HCT116 (cell line): ENCODE data around the gene NOTCH1. TPM values are rescaled to one million over a fixed set of nuclear protein-coding genes. Genes with fewer than 3 reads are reported as not detected.
A peak's percentile ranks its signal among the peaks of the same experiment; 100 is the strongest.

Experiments
- ATAC-seq: fragments of 200-7000 bp; cut with Tn5 transposase; 2 replicates; pipeline ENCODE4 v1.9.1; 2020; ENCODE audit warnings: mild to moderate bottlenecking, moderate library complexity
- BruUV-seq: library from RNA; stranded (reverse); fragments of 400-500 nt; replicated peaks from 2 replicates; lab custom pipeline; 2021; lab: Mats Ljungman, UMichigan
- CTCF ChIA-PET: fragments of 300-600 bp; sonication (Branson Sonifier 250); formaldehyde crosslinking; loops from one replicate; lab custom pipeline; 2021; ENCODE audit warnings: antibody characterized with exemption; lab: Charles Lee
- POLR2A ChIA-PET: fragments of 300-600, 350-600 bp; sonication (Branson Sonifier 250); formaldehyde crosslinking; loops from one replicate; lab custom pipeline; 2021; ENCODE audit warnings: antibody characterized with exemption; lab: Charles Lee
- RAD21 ChIA-PET, 2 experiments: fragments of 300-600 bp; sonication (Branson Sonifier 250); formaldehyde crosslinking; loops; one replicate each; lab custom pipeline; 2023; ENCODE audit warnings: low total read pairs in 2 of 2; ENCODE audit not compliant: uncharacterized antibody in 2 of 2, unreplicated experiment in 2 of 2, low non-redundant PET in 1 of 2; lab: Charles Lee
- DNase-seq: peaks from one replicate; pipeline ENCODE4 v3.0.0-alpha.2; 2010; ENCODE audit warnings: low read depth, low spot score
- H2AFZ ChIP-seq: fragments of 200-600 bp; shearing (Covaris generic), sonication (generic); 2 replicates; pipeline ENCODE4 v1.6.1; 2017; ENCODE audit warnings: low read depth, mixed run types, mixed read lengths, antibody characterized with exemption, low read length; ENCODE audit not compliant: poor library complexity, severe bottlenecking
- H3K27ac ChIP-seq: 2 replicates; pipeline ENCODE4 v1.5.1; 2012; ENCODE audit warnings: low read depth, low read length
- H3K27me3 ChIP-seq: fragments of 200-600 bp; sonication (generic); 2 replicates; pipeline ENCODE4 v1.6.1; 2016; ENCODE audit warnings: mixed run types, low read length, mixed read lengths; ENCODE audit not compliant: insufficient read depth
- H3K36me3 ChIP-seq, 2 experiments: fragments of 200-500 bp in 1 of 2; fragments of 200-600 bp in 1 of 2; sonication (Bioruptor generic) in 1 of 2; sonication (generic) in 1 of 2; 2 replicates each; pipeline versions ENCODE4 v1.5.1 to v1.6.1; 2014 to 2016; ENCODE audit warnings: low read length in 2 of 2, inconsistent platforms in 1 of 2, mixed read lengths in 1 of 2, mixed run types in 1 of 2; ENCODE audit not compliant: insufficient read depth in 2 of 2, control insufficient read depth in 1 of 2
- H3K4me1 ChIP-seq, 2 experiments: fragments of 200-600 bp in 1 of 2; sonication (generic) in 1 of 2; 2 replicates each; pipeline versions ENCODE4 v1.5.1 to v1.6.1; 2012 to 2017; ENCODE audit warnings: low read length in 2 of 2, inconsistent platforms in 1 of 2, mild to moderate bottlenecking in 1 of 2, mixed read lengths in 1 of 2, mixed run types in 1 of 2, moderate library complexity in 1 of 2; ENCODE audit not compliant: insufficient read depth in 2 of 2, control insufficient read depth in 1 of 2
- H3K4me2 ChIP-seq: fragments of 200-600 bp; sonication (generic); 2 replicates; pipeline ENCODE4 v1.6.1; 2017; ENCODE audit warnings: mixed run types, low read length, mixed read lengths
- H3K4me3 ChIP-seq, 2 experiments: fragments of 200-600 bp in 1 of 2; sonication (generic) in 1 of 2; replicated peaks in 1 of 2; 2 replicates each; pipeline ENCODE4 v1.5.1; 2011 to 2016; ENCODE audit warnings: low read length in 2 of 2, control low read depth in 1 of 2, low read depth in 1 of 2, mild to moderate bottlenecking in 1 of 2, mixed read lengths in 1 of 2, mixed run types in 1 of 2
- H3K79me2 ChIP-seq: fragments of 200-600 bp; sonication (generic); 2 replicates; pipeline ENCODE4 v1.6.1; 2017; ENCODE audit warnings: mild to moderate bottlenecking, mixed run types, low read length, moderate library complexity, mixed read lengths; ENCODE audit not compliant: insufficient read depth
- H3K9ac ChIP-seq: fragments of 200-600 bp; sonication (generic); 2 replicates; pipeline ENCODE4 v1.6.1; 2016; ENCODE audit warnings: low read length, mixed read lengths
- H3K9me2 ChIP-seq: fragments of 200-600 bp; sonication (generic), shearing (Covaris generic); 2 replicates; pipeline ENCODE4 v1.6.1; 2017; ENCODE audit warnings: mixed run types, mild to moderate bottlenecking, moderate library complexity; ENCODE audit not compliant: insufficient read depth
- H3K9me3 ChIP-seq, 2 experiments: fragments of 200-500 bp in 1 of 2; fragments of 200-600 bp in 1 of 2; sonication (Bioruptor generic) in 1 of 2; sonication (generic) in 1 of 2; 2 replicates each; pipeline ENCODE4 v1.6.1; 2014 to 2017; ENCODE audit warnings: low read length in 2 of 2, mixed read lengths in 2 of 2, inconsistent platforms in 1 of 2, low read depth in 1 of 2, mild to moderate bottlenecking in 1 of 2, mixed run types in 1 of 2, moderate library complexity in 1 of 2; ENCODE audit not compliant: control insufficient read depth in 1 of 2, insufficient read depth in 1 of 2
- H4K20me1 ChIP-seq: fragments of 200-600 bp; sonication (generic), shearing (Covaris generic); 2 replicates; pipeline ENCODE4 v1.6.1; 2017; ENCODE audit warnings: mixed run types, mild to moderate bottlenecking, moderate library complexity; ENCODE audit not compliant: insufficient read depth
- ATF3 ChIP-seq: IDR thresholded peaks from 2 replicates; pipeline ENCODE4 v1.6.1; 2012
- CBX3 ChIP-seq: IDR thresholded peaks from 2 replicates; pipeline ENCODE4 v1.6.1; 2012; ENCODE audit warnings: low read depth
- CEBPB ChIP-seq: IDR thresholded peaks from 2 replicates; pipeline ENCODE4 v1.6.1; 2012; ENCODE audit warnings: low read depth
- CTCF ChIP-seq, 3 experiments: fragments of 200-600 bp in 1 of 3; sonication (generic) in 1 of 3; IDR thresholded peaks in 2 of 3; conservative IDR thresholded peaks in 1 of 3; 2 replicates each; pipeline ENCODE4 v1.5.1; 2012 to 2017; ENCODE audit warnings: low read depth in 2 of 3, low read length in 2 of 3, antibody characterized with exemption in 1 of 3, borderline replicate concordance in 1 of 3, control low read depth in 1 of 3, mild to moderate bottlenecking in 1 of 3, mixed read lengths in 1 of 3, mixed run types in 1 of 3, moderate library complexity in 1 of 3; ENCODE audit not compliant: insufficient read depth in 1 of 3
- EGR1 ChIP-seq: IDR thresholded peaks from 2 replicates; pipeline ENCODE4 v1.6.1; 2012; ENCODE audit warnings: low read depth
- ELF1 ChIP-seq: IDR thresholded peaks from 2 replicates; pipeline ENCODE4 v1.6.1; 2012; ENCODE audit warnings: low read depth, borderline replicate concordance
- EZH2 ChIP-seq: fragments of 200-600 bp; sonication (generic); IDR thresholded peaks from 2 replicates; pipeline ENCODE4 v1.6.1; 2017; ENCODE audit warnings: antibody characterized with exemption, mixed run types
- EZH2phosphoT487 ChIP-seq: fragments of 200-600 bp; IDR thresholded peaks from 2 replicates; pipeline ENCODE4 v1.6.1; 2018; ENCODE audit warnings: antibody characterized with exemption, borderline replicate concordance
- FOSL1 ChIP-seq: IDR thresholded peaks from 2 replicates; pipeline ENCODE4 v1.6.1; 2012; ENCODE audit warnings: low read depth
- POLR2A ChIP-seq: IDR thresholded peaks from 2 replicates; pipeline ENCODE4 v1.7.0; 2011; ENCODE audit warnings: borderline replicate concordance; ENCODE audit not compliant: insufficient read depth, insufficient read length; ENCODE audit errors: extremely low read depth
- POLR2AphosphoS5 ChIP-seq: IDR thresholded peaks from 2 replicates; pipeline ENCODE4 v1.6.1; 2011; ENCODE audit warnings: mild to moderate bottlenecking, low read depth, low read length, moderate library complexity
- RAD21 ChIP-seq: IDR thresholded peaks from 2 replicates; pipeline ENCODE4 v1.6.1; 2012; ENCODE audit warnings: low read depth, mild to moderate bottlenecking
- REST ChIP-seq: IDR thresholded peaks from 2 replicates; pipeline ENCODE4 v1.6.1; 2012; ENCODE audit warnings: low read depth
- SIN3A ChIP-seq: IDR thresholded peaks from 2 replicates; pipeline ENCODE4 v1.6.1; 2012; ENCODE audit warnings: low read depth
- SP1 ChIP-seq: IDR thresholded peaks from 2 replicates; pipeline ENCODE4 v1.6.1; 2012; ENCODE audit warnings: low read depth
- SRF ChIP-seq: IDR thresholded peaks from 2 replicates; pipeline ENCODE4 v1.6.1; 2012; ENCODE audit warnings: low read depth
- YY1 ChIP-seq: IDR thresholded peaks from 2 replicates; pipeline ENCODE4 v1.6.1; 2011; ENCODE audit warnings: low read length, low read depth, moderate library complexity, mild to moderate bottlenecking; ENCODE audit not compliant: insufficient replicate concordance; ENCODE audit errors: extremely low read depth
- ZFX ChIP-seq: fragments of 450-650 bp; IDR thresholded peaks from 2 replicates; pipeline ENCODE4 v1.6.1; 2017
- ZNF274 ChIP-seq: fragments of 200-500 bp; sonication (Bioruptor generic); IDR thresholded peaks from 2 replicates; pipeline ENCODE4 v1.6.1; 2014; ENCODE audit warnings: mild to moderate bottlenecking, low read depth, low read length, inconsistent platforms
- intact Hi-C: fragments of 100-400 bp; cut with micrococcal nuclease; formaldehyde crosslinking; loops from 2 replicates; pipeline ENCODE4 v1.10.0; 2022
- total RNA-seq: library from RNA; stranded (reverse); gene quantifications from one replicate; pipeline ENCODE4 v1.2.1, GENCODE V29; 2021; ENCODE audit not compliant: unreplicated experiment

Gene NOTCH1
- total RNA-seq, 1 experiment from 2014 or later: 36.2 TPM

GRCh38 chr9:136578626-136578914 lies 32.7 kb upstream of the NOTCH1 start:
- intact Hi-C loops: loop anchor here (2.0 kb wide), 1 partner anchor 32 kb away; the partner anchor contains the start of gene NOTCH1
- ChIA-PET RAD21 (no interaction called here), POLR2A (interaction anchor here (0.9 to 2.2 kb wide), 2 partner anchors 10 to 14 kb away, joined by 3 to 9 read pairs; no protein-coding TSS in a partner anchor), CTCF (interaction anchor here (1.0 to 1.2 kb wide), 3 partner anchors 47 to 94 kb away, joined by 3 read pairs; no protein-coding TSS in a partner anchor)
- Histone ChIP-seq H3K27me3 (no peaks in the 10 kb centered on the region), H4K20me1 (no peaks in the 10 kb centered on the region), H3K4me2 (peak overlapping the region; percentile 90), H3K9me3 (no peaks in the 10 kb centered on the region), H3K36me3 (no peaks in the 10 kb centered on the region), H3K4me3 (peak overlapping the region; percentile 37 to 55), H3K4me1 (peaks cover 32 to 49% of the 10 kb centered on the region in 2 experiments), H2AFZ (peak overlapping the region; percentile 88), H3K79me2 (no peaks in the 10 kb centered on the region), H3K9ac (peak overlapping the region; percentile 64), H3K27ac (peak overlapping the region; percentile 80), H3K9me2 (no peaks in the 10 kb centered on the region)
- ATAC-seq (peak; percentile 57), DNase-seq (no peak)
- TF ChIP-seq REST (no peak), FOSL1 (no peak), YY1 (no peak), EZH2 (no peak), SRF (no peak), SP1 (no peak), EZH2phosphoT487 (no peak), ZFX (no peak), RAD21 (no peak), CBX3 (no peak), EGR1 (no peak), ATF3 (no peak), ELF1 (no peak), CEBPB (no peak), ZNF274 (no peak), CTCF (IDR thresholded peaks at IDR 0.05 in 2 of 3, conservative IDR thresholded peaks at IDR 0.05 in 1 of 3; ENCODE audit: borderline replicate concordance in 1 of 3, insufficient read depth in 1 of 3, low read depth in 2 of 3, low read length in 2 of 3) (no peak), POLR2A (no peak), POLR2AphosphoS5 (no peak), SIN3A (no peak)
- no TSS peak for BruUV-seq
